Astrocyte of the hippocampus (primary cell): Measurements from ENCODE around the gene HNRNPA3.

Experiments used
- DNase-seq: peaks from one replicate; pipeline ENCODE4 v3.0.0; 2011; ENCODE audit warnings: low read depth, low spot score

HNRNPA3 gene

GRCh38 chr2:177271981-177272666, 59.5 kb downstream of the HNRNPA3 start:
- no peak for DNase-seq

GRCh38 chr2:177272765-177273164, 60.2 kb downstream of the HNRNPA3 start:
- DNase-seq, result no peak

- DNase-seq, result no peak
These were observed 60.8 kb downstream of the HNRNPA3 start for GRCh38 chr2:177273408-177273807.
